ENCODE results near the gene MLPH. TPM values are rescaled to one million over a fixed set of nuclear protein-coding genes. Genes with fewer than 3 reads are reported as not detected.

Gene MLPH
- total RNA-seq, 2 experiments from 2014 or later: not detected

GRCh38 chr2:237474931-237475703, 11.9 kb upstream of the MLPH start:
- CTCF ChIA-PET: interaction anchor here (0.7 to 6.0 kb wide), 41 partner anchors 9 to 414 kb away, joined by 3 to 257 read pairs (median 5); partner anchors contain the start of gene COPS8
- H3K27me3 Mint-ChIP-seq: peaks cover 20% of the 10 kb centered on the region
- peak overlapping the region; percentile 71 for H3K4me3 Mint-ChIP-seq
- intact Hi-C loops (cut with micrococcal nuclease): loop anchor here (5.0 kb wide), 2 partner anchors 48 to 323 kb away; no protein-coding TSS in a partner anchor
- ATAC-seq (peak; percentile 85), DNase-seq (peak; percentile 75)
- H3K27ac Mint-ChIP-seq: peak overlapping the region; percentile 78
- peaks cover 10% of the 10 kb centered on the region for H3K4me1 Mint-ChIP-seq (ENCODE audit: low read depth)
- POLR2A ChIA-PET: interaction anchor here (1.0 to 3.3 kb wide), 5 partner anchors 44 to 922 kb away, joined by 3 to 15 read pairs (median 4); no protein-coding TSS in a partner anchor
- peak; percentile 94 for TF ChIP-seq CTCF (IDR thresholded peaks at IDR 0.05)
- no peaks in the 10 kb centered on the region for H3K9me3 Mint-ChIP-seq
- H3K36me3 Mint-ChIP-seq (ENCODE audit: low read depth): no peaks in the 10 kb centered on the region

- Mint-ChIP-seq H3K9me3 (no peaks in the 10 kb centered on the region), H3K27ac (no peak overlapping the region)
Measured at GRCh38 chr2:237475704-237476141, 11.3 kb upstream of the MLPH start.

GRCh38 chr2:237478095-237478494, 9.0 kb upstream of the MLPH start:
- Mint-ChIP-seq H3K9me3 (no peaks in the 10 kb centered on the region), H3K36me3 (ENCODE audit: low read depth) (no peaks in the 10 kb centered on the region), H3K4me3 (no peak overlapping the region), H3K27me3 (peaks cover 26% of the 10 kb centered on the region), H3K27ac (no peak overlapping the region), H3K4me1 (ENCODE audit: low read depth) (peaks cover 10% of the 10 kb centered on the region)
- ChIA-PET POLR2A (no interaction called here), CTCF (interaction anchor here (6.0 kb wide), 1 partner anchor 55 kb away, joined by 257 read pairs; no protein-coding TSS in a partner anchor)
- TF ChIP-seq CTCF (IDR thresholded peaks at IDR 0.05): no peak
- DNase-seq: no peak
- intact Hi-C loops (cut with micrococcal nuclease): loop anchor here (5.0 kb wide), 1 partner anchor 326 kb away; no protein-coding TSS in a partner anchor
- ATAC-seq: no peak

More at GRCh38 chr2:237475704-237476141, 11.3 kb upstream of the MLPH start:
- H3K4me3 Mint-ChIP-seq: peak overlapping the region; percentile 39
- no peak for TF ChIP-seq CTCF (IDR thresholded peaks at IDR 0.05)
- POLR2A ChIA-PET: interaction anchor here (1.0 to 3.3 kb wide), 4 partner anchors 46 to 922 kb away, joined by 3 to 15 read pairs (median 4); no protein-coding TSS in a partner anchor
- DNase-seq (peak; percentile 68), ATAC-seq (peak; percentile 77)
- H3K4me1 Mint-ChIP-seq (ENCODE audit: low read depth): peaks cover 10% of the 10 kb centered on the region
- intact Hi-C loops (cut with micrococcal nuclease): loop anchor here (5.0 kb wide), 1 partner anchor 323 kb away; no protein-coding TSS in a partner anchor
- no peaks in the 10 kb centered on the region for H3K36me3 Mint-ChIP-seq (ENCODE audit: low read depth)
- CTCF ChIA-PET: interaction anchor here (0.7 to 6.0 kb wide), 37 partner anchors 9 to 414 kb away, joined by 3 to 257 read pairs (median 5); partner anchors contain the start of gene COPS8
- H3K27me3 Mint-ChIP-seq: peaks cover 23% of the 10 kb centered on the region

GRCh38 chr2:237478979-237479378, 8.1 kb upstream of the MLPH start:
- ATAC-seq (no peak), DNase-seq (no peak)
- POLR2A ChIA-PET: no interaction called here
- no peaks in the 10 kb centered on the region for H3K36me3 Mint-ChIP-seq (ENCODE audit: low read depth)
- no peaks in the 10 kb centered on the region for H3K9me3 Mint-ChIP-seq
- H3K4me1 Mint-ChIP-seq (ENCODE audit: low read depth): peaks cover 9% of the 10 kb centered on the region
- no peak overlapping the region for H3K27ac Mint-ChIP-seq
- H3K4me3 Mint-ChIP-seq: no peak overlapping the region
- TF ChIP-seq CTCF (IDR thresholded peaks at IDR 0.05): no peak
- peaks cover 26% of the 10 kb centered on the region for H3K27me3 Mint-ChIP-seq
- CTCF ChIA-PET: interaction anchor here (0.7 kb wide), 1 partner anchor 34 kb away, joined by 3 read pairs; no protein-coding TSS in a partner anchor
- intact Hi-C loops (cut with micrococcal nuclease): loop anchor here (5.0 kb wide), 1 partner anchor 327 kb away; no protein-coding TSS in a partner anchor

Measured in activated CD8-positive, alpha-beta T cell treated with anti-CD3 and anti-CD28 coated beads for 36 hours (primary cell).